ENCODE results near the gene RIT2. TPM values are rescaled to one million over a fixed set of nuclear protein-coding genes. Genes with fewer than 3 reads are reported as not detected.
"Not testable (repeated sequence)": the region's sequence is repeated elsewhere in the genome, so short reads cannot be mapped to it uniquely, and the experiment has no call there.

RIT2 gene
- total RNA-seq, 1 experiment from 2014 or later, result not detected

GRCh38 chr18:42813570-42813969 is 301.9 kb downstream of the RIT2 start:
- no peak overlapping the region for H2AFZ ChIP-seq
- no peaks in the 10 kb centered on the region for H3K27me3 ChIP-seq (ENCODE audit: insufficient read depth, low read depth)
- H3K4me2 ChIP-seq, result no peak overlapping the region
- no peak for DNase-seq
- no peaks in the 10 kb centered on the region for H3K4me1 ChIP-seq (replicated peaks; ENCODE audit: insufficient read depth)
- TF ChIP-seq EZH2 (IDR thresholded peaks at IDR 0.05; ENCODE audit: low read depth) (no peak), CTCF (conservative IDR thresholded peaks at IDR 0.05) (no peak)
- no peaks in the 10 kb centered on the region for H3F3A ChIP-seq (ENCODE audit: insufficient read depth, low read depth)
- CTCF ChIA-PET, result no interaction called here
- no TSS peak for BruUV-seq (replicated peaks)
- H3K27ac ChIP-seq, result no peak overlapping the region
- H4K20me1 ChIP-seq (ENCODE audit: insufficient read depth), result no peaks in the 10 kb centered on the region
- intact Hi-C loops (cut with micrococcal nuclease; ENCODE audit: unreplicated experiment), result no loop called here
- H3K9me2 ChIP-seq (ENCODE audit: insufficient read depth), result no peaks in the 10 kb centered on the region
- H3K79me2 ChIP-seq (ENCODE audit: low read depth), result no peaks in the 10 kb centered on the region
- no peaks in the 10 kb centered on the region for H3K9me3 ChIP-seq (ENCODE audit: insufficient read depth, low read depth)
- no peak overlapping the region for H3K4me3 ChIP-seq
- POLR2A ChIA-PET (ENCODE audit: unreplicated experiment), result no interaction called here
- no peaks in the 10 kb centered on the region for H3K36me3 ChIP-seq (ENCODE audit: low read depth)

GRCh38 chr18:42807887-42808286 is 307.6 kb downstream of the RIT2 start:
- H2AFZ ChIP-seq, result no peak overlapping the region
- intact Hi-C loops (cut with micrococcal nuclease; ENCODE audit: unreplicated experiment), result no loop called here
- H4K20me1 ChIP-seq (ENCODE audit: insufficient read depth), result no peaks in the 10 kb centered on the region
- no peaks in the 10 kb centered on the region for H3K79me2 ChIP-seq (ENCODE audit: low read depth)
- H3F3A ChIP-seq (ENCODE audit: insufficient read depth, low read depth), result no peaks in the 10 kb centered on the region
- no peaks in the 10 kb centered on the region for H3K27me3 ChIP-seq (ENCODE audit: insufficient read depth, low read depth)
- H3K9me3 ChIP-seq (ENCODE audit: insufficient read depth, low read depth), result no peaks in the 10 kb centered on the region
- CTCF ChIA-PET, result no interaction called here
- TF ChIP-seq CTCF (conservative IDR thresholded peaks at IDR 0.05) (no peak), EZH2 (IDR thresholded peaks at IDR 0.05; ENCODE audit: low read depth) (no peak)
- H3K4me3 ChIP-seq, result no peak overlapping the region
- no peak overlapping the region for H3K27ac ChIP-seq
- H3K4me1 ChIP-seq (replicated peaks; ENCODE audit: insufficient read depth), result no peaks in the 10 kb centered on the region
- no peak overlapping the region for H3K4me2 ChIP-seq
- BruUV-seq (replicated peaks), result no TSS peak
- DNase-seq, result no peak
- H3K36me3 ChIP-seq (ENCODE audit: low read depth), result no peaks in the 10 kb centered on the region
- POLR2A ChIA-PET (ENCODE audit: unreplicated experiment), result no interaction called here
- no peaks in the 10 kb centered on the region for H3K9me2 ChIP-seq (ENCODE audit: insufficient read depth)

GRCh38 chr18:42801706-42802105 is 313.8 kb downstream of the RIT2 start:
- no peaks in the 10 kb centered on the region for H3K27me3 ChIP-seq (ENCODE audit: insufficient read depth, low read depth)
- H2AFZ ChIP-seq, result no peak overlapping the region
- intact Hi-C loops (cut with micrococcal nuclease; ENCODE audit: unreplicated experiment), result no loop called here
- H3K27ac ChIP-seq, result no peak overlapping the region
- no peaks in the 10 kb centered on the region for H4K20me1 ChIP-seq (ENCODE audit: insufficient read depth)
- no TSS peak for BruUV-seq (replicated peaks)
- H3K4me2 ChIP-seq, result no peak overlapping the region
- no peaks in the 10 kb centered on the region for H3K79me2 ChIP-seq (ENCODE audit: low read depth)
- no peaks in the 10 kb centered on the region for H3K36me3 ChIP-seq (ENCODE audit: low read depth)
- no peak for TF ChIP-seq EZH2 (IDR thresholded peaks at IDR 0.05; ENCODE audit: low read depth)
- H3K9me3 ChIP-seq (ENCODE audit: insufficient read depth, low read depth), result no peaks in the 10 kb centered on the region
- DNase-seq, result no peak
- no peaks in the 10 kb centered on the region for H3F3A ChIP-seq (ENCODE audit: insufficient read depth, low read depth)
- no peaks in the 10 kb centered on the region for H3K9me2 ChIP-seq (ENCODE audit: insufficient read depth)
- no peak overlapping the region for H3K4me3 ChIP-seq
- ChIA-PET POLR2A (ENCODE audit: unreplicated experiment) (no interaction called here), CTCF (interaction anchor here (0.6 kb wide), 1 partner anchor 616 kb away, joined by 6 read pairs; no protein-coding TSS in a partner anchor)
- H3K4me1 ChIP-seq (replicated peaks; ENCODE audit: insufficient read depth), result no peaks in the 10 kb centered on the region

DNA sequence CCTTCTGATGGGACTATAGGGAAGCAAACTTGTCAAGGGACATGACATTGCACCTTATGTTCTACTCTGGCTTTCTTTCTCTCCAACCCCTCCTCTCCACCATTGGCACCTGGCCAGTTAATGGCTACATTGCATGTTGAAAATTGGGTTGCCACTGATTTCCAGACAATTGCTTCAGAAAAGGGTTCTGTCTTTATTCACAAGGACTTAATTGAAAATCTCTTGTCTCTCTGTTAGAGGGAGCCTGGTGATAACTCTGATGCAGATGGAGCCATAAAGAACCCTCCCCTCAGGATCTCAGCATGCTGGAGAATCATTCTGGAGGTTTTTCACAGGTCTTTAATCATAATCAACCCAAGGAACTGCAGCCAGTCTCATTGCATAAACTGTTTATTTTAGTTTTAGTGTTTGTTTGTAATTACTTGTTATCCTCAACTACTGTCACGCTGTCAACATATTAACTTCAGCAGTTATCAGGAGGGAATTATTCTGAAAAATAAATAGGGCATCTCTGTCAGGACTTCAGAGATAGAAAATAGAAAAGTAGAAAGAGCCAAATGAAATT is 316.8 kb downstream of the RIT2 start:
- no peak for DNase-seq
- Histone ChIP-seq H3K9me3 (ENCODE audit: insufficient read depth, low read depth) (no peaks in the 10 kb centered on the region), H3K4me1 (replicated peaks; ENCODE audit: insufficient read depth) (no peaks in the 10 kb centered on the region), H2AFZ (no peak overlapping the region), H3K27ac (no peak overlapping the region), H3K4me2 (no peak overlapping the region), H3K79me2 (ENCODE audit: low read depth) (no peaks in the 10 kb centered on the region), H3F3A (ENCODE audit: insufficient read depth, low read depth) (no peaks in the 10 kb centered on the region), H4K20me1 (ENCODE audit: insufficient read depth) (no peaks in the 10 kb centered on the region), H3K36me3 (ENCODE audit: low read depth) (no peaks in the 10 kb centered on the region), H3K4me3 (no peak overlapping the region), H3K9me2 (ENCODE audit: insufficient read depth) (no peaks in the 10 kb centered on the region), H3K27me3 (ENCODE audit: insufficient read depth, low read depth) (no peaks in the 10 kb centered on the region)
- no TSS peak for BruUV-seq (replicated peaks)
- TF ChIP-seq EZH2 (IDR thresholded peaks at IDR 0.05; ENCODE audit: low read depth) (no peak), CTCF (conservative IDR thresholded peaks at IDR 0.05) (no peak)
- intact Hi-C loops (cut with micrococcal nuclease; ENCODE audit: unreplicated experiment), result no loop called here
- ChIA-PET POLR2A (ENCODE audit: unreplicated experiment) (no interaction called here), CTCF (no interaction called here)

DNA sequence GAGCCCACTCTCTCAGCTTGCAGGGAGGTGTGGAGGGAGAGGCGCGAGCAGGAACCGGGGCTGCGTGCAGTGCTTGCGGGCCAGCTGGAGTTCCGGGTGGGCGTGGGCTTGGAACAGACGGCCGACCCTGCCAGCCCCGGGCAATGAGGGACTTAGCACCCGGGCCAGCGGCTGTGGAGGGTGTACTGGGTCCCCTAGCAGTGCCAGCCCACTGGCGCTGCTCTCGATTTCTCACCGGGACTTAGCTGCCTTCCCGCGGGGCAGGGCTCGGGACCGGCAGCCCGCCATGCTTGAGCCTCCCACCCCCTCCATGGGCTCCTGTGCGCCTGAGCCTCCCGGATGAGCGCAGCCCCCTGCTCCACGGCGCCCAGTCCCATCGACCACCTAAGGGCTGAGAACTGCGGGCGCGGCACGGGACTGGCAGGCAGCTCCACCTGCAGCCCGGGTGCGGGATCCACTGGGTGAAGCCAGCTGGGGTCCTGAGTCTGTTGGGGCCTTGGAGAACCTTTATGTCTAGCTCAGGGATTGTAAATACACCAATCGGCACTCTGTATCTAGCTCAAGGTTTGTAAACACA is 320.2 kb downstream of the RIT2 start:
- H3K4me1 ChIP-seq (replicated peaks; ENCODE audit: insufficient read depth); H4K20me1 ChIP-seq (ENCODE audit: insufficient read depth); H3K36me3 ChIP-seq (ENCODE audit: low read depth); intact Hi-C loops (cut with micrococcal nuclease; ENCODE audit: unreplicated experiment); H3K9me3 ChIP-seq (ENCODE audit: insufficient read depth, low read depth); H3K27me3 ChIP-seq (ENCODE audit: insufficient read depth, low read depth); H3K9me2 ChIP-seq (ENCODE audit: insufficient read depth); H3F3A ChIP-seq (ENCODE audit: insufficient read depth, low read depth); DNase-seq; CTCF ChIA-PET; H3K27ac ChIP-seq; H3K4me2 ChIP-seq; H2AFZ ChIP-seq; BruUV-seq (replicated peaks); POLR2A ChIA-PET (ENCODE audit: unreplicated experiment); H3K79me2 ChIP-seq (ENCODE audit: low read depth); H3K4me3 ChIP-seq: not testable (repeated sequence)
